ENCODE measurements around the gene MAST1. TPM values are rescaled to one million over a fixed set of nuclear protein-coding genes. Genes with fewer than 3 reads are reported as not detected.

MAST1 gene
- total RNA-seq, 4 donors from 2014 or later = 5.9 to 20.8 (median 10.3) TPM

DNA sequence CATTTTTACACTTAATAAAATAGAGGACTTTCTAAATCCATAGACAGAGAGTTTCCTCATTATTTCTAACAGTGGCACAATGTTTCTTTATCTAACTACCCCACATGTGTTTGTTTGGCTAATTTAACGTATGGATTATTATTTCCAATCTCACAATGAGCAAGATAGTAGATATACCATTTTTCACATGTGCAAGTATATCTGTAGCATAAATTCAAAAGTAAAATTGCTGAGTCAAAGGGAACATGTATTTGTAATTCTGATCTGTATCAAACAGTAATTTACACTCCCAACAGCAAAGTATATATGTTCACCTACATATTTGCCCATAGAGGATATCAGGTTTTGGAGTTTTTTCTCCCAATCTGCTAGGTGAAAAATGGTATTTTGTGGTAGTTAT, 18.3 kb downstream of the MAST1 start:
- H3K4me3 ChIP-seq (ENCODE audit: low read depth, poor library complexity, severe bottlenecking) = no peak overlapping the region
- no peak for TF ChIP-seq POLR2A (IDR thresholded peaks at IDR 0.05)
- TF ChIP-seq, protein P1, sequence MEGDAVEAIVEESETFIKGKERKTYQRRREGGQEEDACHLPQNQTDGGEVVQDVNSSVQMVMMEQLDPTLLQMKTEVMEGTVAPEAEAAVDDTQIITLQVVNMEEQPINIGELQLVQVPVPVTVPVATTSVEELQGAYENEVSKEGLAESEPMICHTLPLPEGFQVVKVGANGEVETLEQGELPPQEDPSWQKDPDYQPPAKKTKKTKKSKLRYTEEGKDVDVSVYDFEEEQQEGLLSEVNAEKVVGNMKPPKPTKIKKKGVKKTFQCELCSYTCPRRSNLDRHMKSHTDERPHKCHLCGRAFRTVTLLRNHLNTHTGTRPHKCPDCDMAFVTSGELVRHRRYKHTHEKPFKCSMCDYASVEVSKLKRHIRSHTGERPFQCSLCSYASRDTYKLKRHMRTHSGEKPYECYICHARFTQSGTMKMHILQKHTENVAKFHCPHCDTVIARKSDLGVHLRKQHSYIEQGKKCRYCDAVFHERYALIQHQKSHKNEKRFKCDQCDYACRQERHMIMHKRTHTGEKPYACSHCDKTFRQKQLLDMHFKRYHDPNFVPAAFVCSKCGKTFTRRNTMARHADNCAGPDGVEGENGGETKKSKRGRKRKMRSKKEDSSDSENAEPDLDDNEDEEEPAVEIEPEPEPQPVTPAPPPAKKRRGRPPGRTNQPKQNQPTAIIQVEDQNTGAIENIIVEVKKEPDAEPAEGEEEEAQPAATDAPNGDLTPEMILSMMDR (IDR thresholded peaks at IDR 0.05) = no peak
- no peak for DNase-seq (ENCODE audit: low spot score in 2 of 2)
- intact Hi-C loops (cut with DNase I; ENCODE audit: low total_unique reads) = no loop called here
- WGBS, 2 donors = 73 to 74% methylated on average over 1 of the region's 1 CpG

DNA sequence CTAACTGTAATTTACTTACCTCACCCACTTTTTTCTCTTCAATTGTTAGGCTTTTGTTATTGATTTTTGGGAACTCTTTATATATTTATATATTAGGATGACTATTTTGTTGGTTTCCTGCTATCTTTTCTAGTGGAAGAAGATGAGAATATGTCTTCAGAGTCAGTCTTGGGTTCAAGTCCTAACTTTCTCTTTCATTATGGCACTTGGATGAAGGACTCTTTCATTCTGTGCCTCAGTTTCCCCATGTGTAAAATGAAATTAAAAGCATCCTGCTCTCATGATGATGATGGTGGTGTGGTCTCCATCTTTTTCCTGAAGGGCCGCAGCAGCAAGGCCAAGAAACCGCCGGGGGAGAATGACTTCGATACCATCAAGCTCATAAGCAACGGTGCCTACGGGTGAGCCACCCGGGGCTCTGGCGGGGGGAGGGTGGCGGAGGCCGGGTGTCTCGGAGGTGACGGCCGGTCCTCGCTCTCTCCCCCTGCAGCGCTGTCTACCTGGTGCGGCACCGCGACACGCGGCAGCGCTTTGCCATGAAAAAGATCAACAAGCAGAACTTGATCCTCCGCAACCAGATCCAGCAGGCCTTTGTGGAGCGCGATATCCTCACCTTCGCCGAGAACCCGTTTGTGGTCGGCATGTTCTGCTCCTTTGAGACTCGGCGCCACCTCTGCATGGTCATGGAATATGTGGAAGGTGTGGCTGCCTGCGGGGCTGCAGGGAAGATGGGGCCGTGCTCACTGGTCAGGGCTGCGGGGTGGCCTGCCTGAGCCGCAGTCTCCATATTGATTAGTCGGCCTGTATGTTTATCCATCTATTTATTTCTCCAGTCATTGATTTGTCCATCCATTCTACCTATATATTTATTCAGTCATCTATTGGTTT, 20.0 kb downstream of the MAST1 start:
- 92% methylated on average over 35 of the region's 35 CpGs for WGBS, 2 donors
- no peak overlapping the region for H3K4me3 ChIP-seq (ENCODE audit: low read depth, poor library complexity, severe bottlenecking)
- DNase-seq (ENCODE audit: low spot score in 2 of 2) = no peak
- intact Hi-C loops (cut with DNase I; ENCODE audit: low total_unique reads) = no loop called here
- TF ChIP-seq, protein P1 (IDR thresholded peaks at IDR 0.05) = no peak
- TF ChIP-seq POLR2A (IDR thresholded peaks at IDR 0.05) = no peak

DNA sequence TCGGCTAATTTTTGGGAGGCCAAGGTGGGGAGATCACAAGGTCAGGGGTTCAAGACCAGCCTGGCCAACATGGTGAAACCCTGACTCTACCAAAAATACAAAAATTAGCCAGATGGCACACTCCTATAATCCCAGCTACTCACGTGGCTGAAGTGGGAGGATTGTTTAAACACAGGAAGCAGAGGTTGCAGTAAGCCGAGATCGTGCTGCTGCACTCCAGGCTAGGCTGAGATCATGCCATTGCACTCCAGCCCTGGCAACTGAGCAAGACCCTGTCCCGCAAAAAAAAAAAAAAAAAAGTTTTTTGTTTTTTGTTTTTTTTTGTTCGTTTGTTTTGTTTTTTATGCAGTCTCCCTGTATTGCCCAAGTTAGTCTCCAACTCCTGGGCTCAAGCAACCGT, 21.2 kb downstream of the MAST1 start:
- TF ChIP-seq POLR2A (IDR thresholded peaks at IDR 0.05) = no peak
- TF ChIP-seq, protein P1 (IDR thresholded peaks at IDR 0.05) = no peak
- no peak for DNase-seq (ENCODE audit: low spot score in 2 of 2)
- intact Hi-C loops (cut with DNase I; ENCODE audit: low total_unique reads) = no loop called here
- H3K4me3 ChIP-seq (ENCODE audit: low read depth, poor library complexity, severe bottlenecking) = no peak overlapping the region
- 60 to 72% methylated on average over 7 of the region's 7 CpGs for WGBS, 2 donors

DNA sequence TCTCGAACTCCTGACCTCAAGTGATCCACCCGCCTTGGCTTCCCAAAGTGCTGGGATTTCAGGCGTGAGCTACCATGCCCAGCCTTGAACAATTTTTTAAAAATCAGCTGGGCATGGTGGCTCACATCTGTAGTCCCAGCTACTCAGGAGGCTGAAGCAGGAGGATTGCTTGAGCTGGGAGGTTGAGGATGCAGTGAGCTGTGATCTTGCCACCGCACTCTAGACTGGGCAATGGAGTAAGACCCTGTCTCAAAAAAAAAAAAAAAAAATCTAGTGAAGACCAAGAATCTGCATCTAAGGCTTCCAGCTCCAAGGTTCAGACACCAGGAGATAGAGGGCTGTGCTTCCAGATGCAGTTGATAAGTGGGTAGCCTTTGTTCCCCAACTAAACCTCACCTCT, 25.8 kb downstream of the MAST1 start:
- WGBS, 2 donors = 90 to 91% methylated on average over 3 to 4 of the region's 4 CpGs

DNA sequence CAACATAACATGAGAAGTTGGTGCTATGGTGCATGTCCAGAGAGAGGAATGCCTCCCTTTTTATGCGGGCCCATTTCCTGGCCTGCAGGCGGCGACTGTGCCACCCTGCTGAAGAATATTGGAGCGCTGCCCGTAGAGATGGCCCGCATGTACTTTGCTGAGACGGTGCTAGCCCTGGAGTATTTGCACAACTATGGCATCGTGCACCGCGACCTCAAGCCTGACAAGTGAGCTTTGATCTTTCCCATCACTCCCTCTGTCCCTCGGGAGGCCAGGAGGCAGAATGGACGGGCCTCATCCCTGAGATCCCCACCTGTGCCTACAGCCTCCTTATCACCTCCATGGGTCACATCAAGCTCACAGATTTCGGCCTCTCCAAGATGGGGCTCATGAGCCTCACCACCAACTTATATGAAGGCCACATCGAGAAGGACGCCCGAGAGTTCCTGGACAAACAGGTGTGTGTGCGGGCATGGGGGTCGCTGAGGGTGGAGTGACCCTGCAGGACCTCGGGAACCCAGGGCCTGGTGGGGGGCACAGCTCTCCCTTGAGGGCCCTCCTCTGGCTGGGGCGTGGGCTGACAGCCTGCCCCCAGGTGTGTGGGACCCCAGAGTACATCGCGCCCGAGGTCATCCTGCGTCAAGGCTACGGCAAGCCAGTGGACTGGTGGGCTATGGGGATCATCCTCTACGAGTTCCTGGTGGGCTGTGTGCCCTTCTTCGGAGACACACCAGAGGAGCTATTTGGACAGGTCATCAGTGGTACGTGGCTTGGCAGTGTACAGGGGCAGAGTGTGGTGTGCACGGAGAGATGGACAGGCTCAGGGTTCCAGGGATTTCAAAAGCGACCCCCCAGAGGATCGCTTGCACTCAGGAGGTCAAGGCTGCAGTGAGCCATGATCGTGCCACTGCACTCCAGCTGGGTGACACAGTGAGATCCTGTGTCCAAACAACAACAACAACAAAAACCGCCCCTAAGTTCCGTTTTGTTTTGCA, 26.7 kb downstream of the MAST1 start:
- WGBS, 2 donors = 87 to 89% methylated on average over 29 to 33 of the region's 34 CpGs
- DNase-seq (ENCODE audit: low spot score in 2 of 2) = no peak
- no peak overlapping the region for H3K4me3 ChIP-seq (ENCODE audit: low read depth, poor library complexity, severe bottlenecking)
- intact Hi-C loops (cut with DNase I; ENCODE audit: low total_unique reads) = no loop called here
- TF ChIP-seq, protein P1 (IDR thresholded peaks at IDR 0.05) = no peak
- TF ChIP-seq POLR2A (IDR thresholded peaks at IDR 0.05) = no peak

More for the DNA sequence above, 25.8 kb downstream of the MAST1 start:
- DNase-seq (ENCODE audit: low spot score in 2 of 2) = no peak
- no peak for TF ChIP-seq POLR2A (IDR thresholded peaks at IDR 0.05)
- TF ChIP-seq, protein P1 (IDR thresholded peaks at IDR 0.05) = no peak
- H3K4me3 ChIP-seq (ENCODE audit: low read depth, poor library complexity, severe bottlenecking) = no peak overlapping the region
- intact Hi-C loops (cut with DNase I; ENCODE audit: low total_unique reads) = no loop called here
